NCI-H82 (cell line): ENCODE results near the gene AQP1.

Experiments
- DNase-seq: peaks from one replicate; lab custom pipeline; 2025; lab: John Stamatoyannopoulos, UW

The AQP1 gene

GRCh38 chr7:30884881-30885280 lies 26.8 kb upstream of the AQP1 start:
- DNase-seq: no peak

- no peak for DNase-seq
These were observed 25.0 kb upstream of the AQP1 start for GRCh38 chr7:30886608-30887011.

- peak; percentile 79 for DNase-seq
These were observed 24.2 kb upstream of the AQP1 start for GRCh38 chr7:30887464-30887872.

DNA sequence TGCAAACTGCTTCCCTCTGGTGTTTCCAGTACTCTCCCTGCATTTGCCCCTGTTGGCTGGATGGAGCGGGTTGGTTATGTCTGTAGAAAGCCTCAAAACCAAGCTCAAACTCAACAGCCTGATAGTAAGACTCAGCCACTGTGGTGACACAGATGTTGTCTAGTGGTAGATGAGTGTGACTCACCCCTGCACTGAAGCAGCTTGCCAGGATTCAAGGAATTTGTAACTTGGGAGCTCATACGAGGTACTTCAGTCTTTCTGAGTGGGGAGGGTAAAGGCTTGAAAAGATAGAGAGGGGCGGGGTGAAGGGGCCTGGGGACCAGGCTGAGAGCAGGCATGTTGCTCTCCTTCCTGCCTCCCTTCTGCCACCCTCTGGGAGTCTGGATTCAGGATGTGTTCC lies 22.9 kb upstream of the AQP1 start:
- DNase-seq: peak; percentile 7

DNA sequence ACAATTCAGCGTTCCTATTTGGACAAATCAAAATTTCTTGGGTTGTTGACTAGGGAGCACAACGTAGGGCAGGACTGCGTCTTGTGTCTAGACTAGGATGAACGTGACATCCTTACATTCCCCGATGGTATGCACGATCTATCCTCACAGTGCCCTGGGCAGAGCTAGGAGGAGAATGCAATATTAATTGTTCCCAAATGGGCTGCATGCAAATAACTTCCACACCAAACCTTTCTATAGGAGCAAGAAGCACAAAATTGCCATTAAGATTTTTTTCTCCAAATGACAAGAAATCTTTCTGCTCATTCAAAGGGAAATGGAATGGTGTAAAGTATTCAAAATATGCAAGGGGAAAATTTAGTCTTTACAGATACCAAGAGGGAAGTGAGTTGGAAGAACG lies 21.4 kb upstream of the AQP1 start:
- no peak for DNase-seq

DNA sequence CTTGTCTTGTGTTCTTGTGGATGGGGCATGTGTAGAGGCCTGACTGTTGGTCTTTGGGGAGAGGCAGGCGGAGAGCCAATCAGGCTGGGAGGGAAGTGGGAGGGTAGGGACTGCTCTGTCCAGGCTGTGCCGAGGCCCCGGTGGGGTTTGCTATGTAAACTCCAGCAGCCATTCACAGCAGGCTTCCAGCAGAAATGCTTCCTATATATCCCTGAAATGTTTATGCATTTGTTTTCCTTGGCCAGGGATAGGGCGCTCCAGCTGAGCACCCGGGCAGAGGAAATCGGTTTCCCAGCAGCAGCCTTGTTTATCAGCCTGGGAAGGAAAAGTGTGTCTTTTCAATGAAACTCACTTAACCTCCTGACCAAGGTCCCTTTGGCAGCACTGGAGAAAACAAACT lies 18.3 kb upstream of the AQP1 start:
- no peak for DNase-seq

GRCh38 chr7:30894009-30894408 lies 17.6 kb upstream of the AQP1 start:
- no peak for DNase-seq

GRCh38 chr7:30894866-30895605 lies 16.6 kb upstream of the AQP1 start:
- DNase-seq: no peak

DNA sequence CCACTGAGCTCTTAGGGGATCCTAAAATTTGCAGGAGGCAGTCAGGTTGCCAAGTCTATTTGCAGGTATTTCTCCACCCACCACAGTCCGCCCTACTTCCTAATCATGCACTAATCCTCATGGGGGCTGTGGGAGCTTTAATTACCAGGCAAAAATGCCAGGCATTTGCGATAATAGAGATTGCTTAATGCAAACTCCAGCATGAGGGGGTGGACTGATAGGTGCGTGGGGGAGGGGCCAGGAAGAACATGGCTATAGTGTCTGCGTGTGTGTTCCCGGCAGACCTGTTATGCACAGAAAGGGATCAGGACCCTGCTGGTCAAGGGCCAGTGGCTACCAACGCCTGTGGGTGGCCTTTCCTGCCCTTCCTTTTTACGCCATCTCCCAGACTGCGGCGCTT lies 15.6 kb upstream of the AQP1 start:
- peak; percentile 27 for DNase-seq

DNA sequence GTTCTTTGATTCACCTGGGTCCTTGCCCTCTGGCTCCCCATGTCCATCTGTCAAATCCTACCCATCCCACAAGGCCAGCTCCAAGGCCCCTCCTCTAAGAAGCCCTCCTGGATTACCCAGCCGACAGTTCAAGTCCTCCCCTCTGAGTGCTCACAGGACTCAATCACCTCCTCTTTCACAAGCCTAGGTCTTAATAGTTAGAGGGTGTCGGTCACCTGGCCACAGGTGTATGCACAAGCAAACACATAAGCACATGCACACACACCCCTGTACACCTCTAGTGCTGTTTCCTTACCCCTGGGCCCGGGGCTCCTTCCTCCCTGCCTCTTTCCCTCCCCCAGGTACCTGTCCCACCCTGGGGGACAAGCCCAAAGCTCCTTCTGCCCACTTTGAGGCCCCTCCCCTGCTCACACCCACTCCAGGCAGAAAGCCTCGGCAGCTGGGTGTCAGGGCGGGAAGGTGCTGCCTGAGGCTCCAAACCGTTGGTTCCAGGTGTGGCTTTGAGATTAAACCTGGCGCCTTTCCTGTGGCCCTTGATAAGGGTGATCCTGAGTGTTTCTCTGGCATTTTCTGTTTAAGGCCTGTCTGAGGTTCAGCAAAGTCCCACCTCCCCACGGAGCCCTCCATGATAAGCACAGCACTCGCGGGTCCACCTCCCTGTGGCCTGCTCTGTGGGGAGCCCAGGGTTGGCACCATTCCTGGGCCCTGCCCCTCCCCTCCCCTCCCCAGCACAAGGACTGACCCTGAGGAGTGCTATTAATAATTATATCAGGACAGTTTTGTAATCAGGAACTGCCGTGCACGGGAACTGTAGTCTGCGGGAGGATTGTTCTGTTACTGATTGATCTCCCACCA lies 14.6 kb upstream of the AQP1 start:
- peak; percentile 3 for DNase-seq

- DNase-seq: no peak
These were observed 13.9 kb upstream of the AQP1 start for GRCh38 chr7:30897770-30898169.

GRCh38 chr7:30898411-30898810 lies 13.2 kb upstream of the AQP1 start:
- DNase-seq: no peak

DNA sequence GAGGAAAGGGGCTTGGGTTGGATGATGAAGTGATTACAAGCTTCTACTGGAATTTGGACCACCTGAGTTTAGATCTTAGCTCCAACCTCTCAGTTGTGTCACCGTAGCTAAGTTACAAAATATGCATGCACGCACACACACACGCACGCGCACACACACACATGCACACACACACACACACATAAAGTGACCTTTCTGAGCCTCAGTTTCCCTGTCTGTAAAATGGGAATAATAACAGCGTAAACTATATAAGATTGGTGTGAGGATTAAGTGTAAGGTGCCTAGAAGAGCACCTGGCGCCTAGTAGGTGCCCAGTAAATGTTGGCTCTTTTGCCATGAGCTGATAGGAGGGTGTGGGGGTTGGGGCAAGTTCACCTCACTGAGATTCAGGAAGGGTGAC lies 12.6 kb upstream of the AQP1 start:
- DNase-seq: no peak

DNA sequence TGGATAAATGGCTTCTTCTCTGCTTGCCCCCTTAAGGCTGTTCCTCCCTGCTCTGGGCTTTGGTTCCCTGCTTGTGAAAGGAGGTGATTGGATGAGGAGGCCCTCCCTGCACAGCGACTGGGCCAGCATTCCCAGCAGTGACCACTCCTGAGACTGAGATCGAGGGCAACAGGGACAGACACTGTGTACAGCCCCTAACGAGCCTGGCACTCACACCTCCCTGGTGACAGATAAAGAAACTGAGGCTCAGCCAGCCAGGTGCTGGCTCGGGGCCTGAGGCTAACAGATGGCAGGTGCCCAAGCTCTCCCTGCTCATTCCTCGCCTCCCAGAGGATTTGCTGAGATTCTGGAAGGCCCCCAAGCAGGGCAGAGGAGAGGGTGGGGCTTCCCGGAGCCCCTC lies 12.0 kb upstream of the AQP1 start:
- peak; percentile 18 for DNase-seq

GRCh38 chr7:30900053-30900452 lies 11.6 kb upstream of the AQP1 start:
- DNase-seq: no peak

DNA sequence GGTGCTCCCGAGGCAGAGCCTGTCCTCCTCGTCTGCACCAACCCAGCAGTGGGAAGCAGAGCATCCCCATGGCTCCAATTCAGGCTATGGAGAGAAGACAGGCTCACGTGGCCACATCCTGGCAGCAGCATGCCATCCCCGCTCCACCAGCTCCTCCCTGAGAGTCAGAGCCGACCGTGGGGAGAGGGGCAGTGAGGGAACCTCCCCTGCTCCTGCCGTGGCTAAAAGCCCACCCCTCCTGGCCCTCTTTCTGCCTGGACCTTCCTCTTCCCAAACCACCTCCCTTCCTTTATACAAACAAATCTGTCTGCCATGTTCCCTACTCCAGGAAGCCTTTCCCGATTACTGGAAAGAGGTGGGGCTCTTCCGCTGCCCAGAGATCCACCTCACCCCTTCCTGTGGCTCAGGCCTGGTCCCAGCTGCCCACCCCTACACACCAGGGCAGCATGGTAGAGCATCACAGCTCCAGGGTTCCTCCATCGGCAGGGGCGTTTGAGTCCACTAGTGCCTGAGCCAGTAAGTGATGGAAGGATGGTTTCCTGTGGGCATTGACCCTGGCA lies 10.8 kb upstream of the AQP1 start:
- DNase-seq: no peak

GRCh38 chr7:30901856-30902255 lies 9.8 kb upstream of the AQP1 start:
- DNase-seq: peak; percentile 4

DNA sequence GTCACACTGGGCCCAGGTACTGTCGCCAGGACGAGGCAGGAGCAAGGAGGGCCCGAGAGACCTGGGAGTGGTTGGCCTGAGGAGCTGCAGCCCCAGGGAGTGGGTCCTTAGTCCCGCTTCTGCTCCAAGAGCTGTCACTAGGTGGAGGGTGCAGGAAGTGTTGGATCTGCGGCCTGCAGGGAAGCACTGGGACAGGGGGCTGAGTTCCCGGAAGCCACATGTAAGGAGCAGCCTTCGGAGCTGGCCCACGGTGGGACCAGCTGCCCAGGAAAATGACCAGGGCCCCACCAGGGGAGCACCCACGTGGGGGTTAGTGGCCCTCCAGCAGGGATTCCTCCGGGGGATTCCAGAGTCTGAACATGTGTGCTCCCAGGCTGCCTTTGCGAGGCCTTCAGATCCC lies 9.2 kb upstream of the AQP1 start:
- DNase-seq: no peak

- DNase-seq: no peak
These were observed 8.5 kb upstream of the AQP1 start for GRCh38 chr7:30903146-30903545.

GRCh38 chr7:30904561-30904960 lies 7.1 kb upstream of the AQP1 start:
- no peak for DNase-seq

DNA sequence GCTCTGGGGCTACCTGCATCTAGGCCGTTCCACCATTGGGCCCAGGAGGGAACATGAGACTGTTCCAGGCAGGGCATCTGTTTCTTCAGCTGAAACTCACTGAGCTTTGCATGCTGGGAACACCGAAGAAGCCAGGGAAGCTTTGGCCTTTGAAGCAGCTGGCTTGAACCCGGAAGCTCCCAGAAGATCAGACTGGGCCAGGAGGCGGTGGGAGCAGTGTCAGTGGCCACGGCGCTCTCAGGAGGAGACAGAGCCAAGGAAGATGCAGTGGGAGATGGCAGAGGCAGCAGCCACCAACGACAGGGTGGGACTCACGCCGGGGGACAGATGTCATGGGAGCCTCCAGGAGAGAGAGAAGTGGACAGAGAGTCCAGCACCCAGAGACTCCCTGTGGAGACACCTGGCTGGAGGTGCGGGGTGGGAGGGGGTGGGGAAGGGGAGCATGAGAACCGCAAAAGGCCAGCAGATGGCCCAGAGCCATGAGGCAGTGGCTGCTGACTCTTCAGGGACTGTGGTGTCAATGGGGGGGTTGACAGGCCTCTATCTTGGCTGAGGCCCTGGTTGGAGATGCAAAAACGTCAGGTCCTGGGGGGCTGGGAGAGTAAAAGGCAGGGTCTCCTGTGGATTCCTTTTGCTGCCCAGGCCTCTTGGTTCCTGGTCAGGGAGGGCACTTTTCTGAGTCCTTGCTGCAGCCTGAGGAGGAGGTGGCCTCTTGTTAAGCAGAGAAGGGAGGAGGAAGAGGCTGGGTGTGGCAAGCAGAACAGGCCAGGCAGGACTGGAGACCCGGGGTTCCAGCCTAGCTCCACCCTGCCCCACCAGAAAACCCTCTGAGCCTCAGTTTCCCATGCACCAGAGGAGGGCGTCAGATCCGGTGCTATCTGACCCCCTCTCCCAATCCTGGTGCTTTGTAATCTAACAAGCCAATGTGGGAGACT lies 6.3 kb upstream of the AQP1 start:
- peak; percentile 9 for DNase-seq

DNA sequence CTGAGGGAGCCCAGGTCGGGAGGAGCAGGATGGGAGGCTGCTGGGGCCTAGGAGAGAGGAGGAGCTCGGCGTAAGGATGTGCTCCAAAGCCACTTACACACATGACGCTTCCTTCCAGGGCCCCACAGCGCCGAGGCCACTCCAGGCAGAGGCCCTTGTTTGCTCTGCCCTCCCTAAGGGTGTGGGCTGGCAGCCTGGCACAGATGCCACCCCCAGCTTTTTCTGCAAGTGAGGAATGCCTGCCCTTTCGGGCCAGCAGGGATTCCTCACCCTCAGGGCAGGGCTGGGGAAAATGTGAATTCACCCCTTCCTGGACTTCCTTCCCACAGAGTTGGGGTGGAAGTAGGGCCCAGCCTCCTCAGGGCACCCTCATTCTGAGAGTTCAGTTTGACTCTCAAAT lies 5.6 kb upstream of the AQP1 start:
- no peak for DNase-seq
